GM08714 (cell line): ENCODE data around the gene NOP16.

Source experiments
- H3K4me3 ChIP-seq: fragments of 200-500 bp; sonication (Bioruptor generic); 2 replicates; pipeline ENCODE4 v1.5.1; 2014; ENCODE audit warnings: mild to moderate bottlenecking, low read length, inconsistent platforms
- ZNF274 ChIP-seq: IDR thresholded peaks from 2 replicates; pipeline ENCODE4 v1.6.1; 2012; ENCODE audit warnings: mild to moderate bottlenecking, low read depth, low read length

Gene NOP16

GRCh38 chr5:176366232-176366894 lies 22.0 kb downstream of the NOP16 start:
- H3K4me3 ChIP-seq: peak overlapping the region; percentile 80; the same call in 1 of the 2 replicates
- no peak for TF ChIP-seq ZNF274

- no peak for TF ChIP-seq ZNF274
- H3K4me3 ChIP-seq: peak within 1 kb of the TSS; percentile 80
These were observed 22.8 kb downstream of the NOP16 start, which contains the start of gene ARL10 for GRCh38 chr5:176365351-176366231. Gene ARL10, plus strand, starts transcription at chr5:176365487. Its CDS starts 77 bp downstream, at chr5:176365564.

GRCh38 chr5:176364765-176365350 lies 23.5 kb downstream of the NOP16 start:
- peak overlapping the region; percentile 80; the same call in 1 of the 2 replicates for H3K4me3 ChIP-seq

GRCh38 chr5:176362233-176362490 lies 26.2 kb downstream of the NOP16 start:
- peak overlapping the region; percentile 97; the same call in 1 of the 2 replicates for H3K4me3 ChIP-seq
- no peak for TF ChIP-seq ZNF274

More at GRCh38 chr5:176364765-176365350, 23.5 kb downstream of the NOP16 start:
- TF ChIP-seq ZNF274: no peak

GRCh38 chr5:176361437-176362232 lies 26.8 kb downstream of the NOP16 start, which contains the start of gene KIAA1191:
Gene KIAA1191, minus strand, starts transcription at chr5:176361764. Its CDS starts 2,256 bp downstream, at chr5:176359508.
- TF ChIP-seq ZNF274: no peak
- H3K4me3 ChIP-seq: peak within 1 kb of the TSS; percentile 97

- H3K4me3 ChIP-seq: peak overlapping the region; percentile 97
- TF ChIP-seq ZNF274: no peak
These were observed 27.4 kb downstream of the NOP16 start for GRCh38 chr5:176360894-176361436.

GRCh38 chr5:176359658-176360057 lies 28.7 kb downstream of the NOP16 start:
- H3K4me3 ChIP-seq: no peak overlapping the region
- no peak for TF ChIP-seq ZNF274

GRCh38 chr5:176356179-176356566 lies 32.2 kb downstream of the NOP16 start:
- no peak for TF ChIP-seq ZNF274

GRCh38 chr5:176355400-176356178 lies 32.8 kb downstream of the NOP16 start:
- H3K4me3 ChIP-seq: no peak overlapping the region

More at GRCh38 chr5:176356179-176356566, 32.2 kb downstream of the NOP16 start:
- no peak overlapping the region for H3K4me3 ChIP-seq

GRCh38 chr5:176353533-176353932 lies 34.9 kb downstream of the NOP16 start:
- H3K4me3 ChIP-seq: no peak overlapping the region
- TF ChIP-seq ZNF274: no peak

More at GRCh38 chr5:176355400-176356178, 32.8 kb downstream of the NOP16 start:
- no peak for TF ChIP-seq ZNF274

GRCh38 chr5:176352116-176352878 lies 36.1 kb downstream of the NOP16 start:
- TF ChIP-seq ZNF274: no peak
- no peak overlapping the region for H3K4me3 ChIP-seq

GRCh38 chr5:176350416-176350815 lies 38.0 kb downstream of the NOP16 start:
- H3K4me3 ChIP-seq: no peak overlapping the region
- TF ChIP-seq ZNF274: no peak
